Bronchial epithelial cell (primary cell): ENCODE measurements around the gene GRIP2. TPM values are rescaled to one million over a fixed set of nuclear protein-coding genes. Genes with fewer than 3 reads are reported as not detected.

Source experiments
- DNase-seq: peaks from one replicate; pipeline ENCODE4 v3.0.0-alpha.2; 2010; ENCODE audit warnings: low read depth
- FAIRE-seq: peaks from 2 replicates; lab custom pipeline; 2011; peaks lifted over from hg19 to GRCh38; lab: Jason Lieb, UNC
- H3K27me3 ChIP-seq: 2 replicates; pipeline ENCODE4 v1.5.1; 2011; ENCODE audit warnings: low read length; ENCODE audit not compliant: control insufficient read depth, insufficient read depth
- H3K36me3 ChIP-seq: 2 replicates; pipeline ENCODE4 v1.5.1; 2011; ENCODE audit warnings: low read length; ENCODE audit not compliant: control insufficient read depth, insufficient read depth
- H3K4me3 ChIP-seq: 2 replicates; pipeline ENCODE4 v1.5.1; 2011; ENCODE audit warnings: mild to moderate bottlenecking, low read depth, low read length, control low read depth
- CTCF ChIP-seq: IDR thresholded peaks from 2 replicates; pipeline ENCODE4 v1.5.1; 2011; ENCODE audit warnings: mild to moderate bottlenecking, moderate library complexity, low read length, control low read depth, inconsistent platforms; ENCODE audit not compliant: insufficient read depth, severe bottlenecking
- total RNA-seq: library from RNA; depleted of rRNA; stranded (reverse); fragments of >200 nt; gene quantifications from 2 replicates; pipeline ENCODE4 v1.2.1, GENCODE V29; 2014

GRIP2 gene
- total RNA-seq, 1 donor from 2014 or later = under 0.01 TPM

GRCh38 chr3:14484741-14485140, 55.4 kb downstream of the GRIP2 start:
- Histone ChIP-seq H3K4me3 (no peak overlapping the region), H3K36me3 (no peaks in the 10 kb centered on the region), H3K27me3 (no peaks in the 10 kb centered on the region)
- DNase-seq (no peak), FAIRE-seq (no peak)
- no peak for TF ChIP-seq CTCF

GRCh38 chr3:14483286-14483685, 56.9 kb downstream of the GRIP2 start:
- Histone ChIP-seq H3K4me3 (no peak overlapping the region), H3K36me3 (no peaks in the 10 kb centered on the region), H3K27me3 (no peaks in the 10 kb centered on the region)
- no peak for DNase-seq
- FAIRE-seq = no peak
- no peak for TF ChIP-seq CTCF

- DNase-seq = no peak
- no peak for TF ChIP-seq CTCF
- H3K36me3 ChIP-seq = no peaks in the 10 kb centered on the region
- no peak for FAIRE-seq
- H3K27me3 ChIP-seq = no peaks in the 10 kb centered on the region
- H3K4me3 ChIP-seq = no peak overlapping the region
These were observed 57.8 kb downstream of the GRIP2 start for GRCh38 chr3:14482271-14482721.

- FAIRE-seq (no peak), DNase-seq (no peak)
- TF ChIP-seq CTCF = no peak
- no peaks in the 10 kb centered on the region for H3K36me3 ChIP-seq
- no peak overlapping the region for H3K4me3 ChIP-seq
- H3K27me3 ChIP-seq = no peaks in the 10 kb centered on the region
These were observed 58.5 kb downstream of the GRIP2 start for GRCh38 chr3:14481646-14482036.

GRCh38 chr3:14481018-14481645, 59.0 kb downstream of the GRIP2 start:
- peak; percentile 48 for DNase-seq
- peak; percentile 79 for FAIRE-seq
- H3K36me3 ChIP-seq = no peaks in the 10 kb centered on the region

More at GRCh38 chr3:14481018-14481645, 59.0 kb downstream of the GRIP2 start:
- H3K27me3 ChIP-seq = no peaks in the 10 kb centered on the region
- no peak overlapping the region for H3K4me3 ChIP-seq
- TF ChIP-seq CTCF = no peak
